MM.1S (cell line): ENCODE measurements around the gene SNN.

Experiments used
- DNase-seq: peaks from one replicate; pipeline ENCODE4 v3.0.0-alpha.2; 2015
- H2AFZ ChIP-seq: fragments of 300-600 bp; sonication (generic); 2 replicates; pipeline ENCODE4 v1.6.0; 2016; ENCODE audit warnings: antibody characterized with exemption, low read length
- H3F3A ChIP-seq: fragments of 300-600 bp; sonication (generic); 2 replicates; pipeline ENCODE4 v1.6.1; 2016; ENCODE audit warnings: mild to moderate bottlenecking, antibody characterized with exemption, low read length, moderate library complexity, mixed read lengths; ENCODE audit not compliant: insufficient read depth
- H3K27ac ChIP-seq: fragments of 300-600 bp; sonication (generic); 2 replicates; pipeline ENCODE4 v1.5.1; 2016; ENCODE audit warnings: mild to moderate bottlenecking, low read length
- H3K27me3 ChIP-seq: fragments of 300-600 bp; sonication (generic); replicated peaks from 2 replicates; pipeline ENCODE4 v1.6.0; 2016; ENCODE audit warnings: low read length; ENCODE audit not compliant: insufficient read depth
- H3K36me3 ChIP-seq: fragments of 300-600 bp; sonication (generic); replicated peaks from 2 replicates; pipeline ENCODE4 v1.6.1; 2016; ENCODE audit warnings: mild to moderate bottlenecking, low read length, mixed read lengths; ENCODE audit not compliant: insufficient read depth
- H3K4me1 ChIP-seq: fragments of 300-600 bp; sonication (generic); 2 replicates; pipeline ENCODE4 v1.6.1; 2016; ENCODE audit warnings: low read length, mixed read lengths
- H3K4me2 ChIP-seq: fragments of 300-600 bp; sonication (generic); 2 replicates; pipeline ENCODE4 v1.6.0; 2016; ENCODE audit warnings: low read depth, low read length
- H3K4me3 ChIP-seq: fragments of 300-600 bp; sonication (generic); 2 replicates; pipeline ENCODE4 v1.5.1; 2016; ENCODE audit warnings: low read length, mixed read lengths
- H3K79me2 ChIP-seq: fragments of 300-600 bp; sonication (generic); 2 replicates; pipeline ENCODE4 v1.6.1; 2016; ENCODE audit warnings: mixed run types, low read length, mixed read lengths
- H3K9ac ChIP-seq: fragments of 300-600 bp; sonication (generic); 2 replicates; pipeline ENCODE4 v1.6.1; 2016; ENCODE audit warnings: low read length, mixed read lengths
- H3K9me2 ChIP-seq: fragments of 300-600 bp; sonication (generic); replicated peaks from 2 replicates; pipeline ENCODE4 v1.6.1; 2016; ENCODE audit warnings: mild to moderate bottlenecking, low read length, mixed read lengths; ENCODE audit not compliant: insufficient read depth
- H3K9me3 ChIP-seq: fragments of 300-600 bp; sonication (generic); replicated peaks from 2 replicates; pipeline ENCODE4 v1.6.1; 2016; ENCODE audit warnings: mild to moderate bottlenecking, low read length, mixed read lengths; ENCODE audit not compliant: insufficient read depth
- H4K20me1 ChIP-seq: fragments of 300-600 bp; sonication (generic); 2 replicates; pipeline ENCODE4 v1.6.1; 2016; ENCODE audit warnings: mild to moderate bottlenecking, low read length, moderate library complexity, mixed read lengths; ENCODE audit not compliant: insufficient read depth
- EZH2 ChIP-seq: fragments of 300-600 bp; sonication (generic); optimal IDR thresholded peaks from 2 replicates; pipeline ENCODE3; 2017; ENCODE audit warnings: low read depth, mild to moderate bottlenecking, antibody characterized with exemption, low read length, mixed read lengths
- EZH2phosphoT487 ChIP-seq: fragments of 300-600 bp; sonication (generic); IDR thresholded peaks from 2 replicates; pipeline ENCODE4 v1.6.1; 2018; ENCODE audit warnings: antibody characterized with exemption, low read length
- TF ChIP-seq, protein P1 (sequence below): fragments of 300-600 bp; sonication (generic); IDR thresholded peaks from 2 replicates; pipeline ENCODE4 v1.5.1; 2016; ENCODE audit warnings: antibody characterized with exemption, low read length, mixed read lengths

SNN gene

DNA sequence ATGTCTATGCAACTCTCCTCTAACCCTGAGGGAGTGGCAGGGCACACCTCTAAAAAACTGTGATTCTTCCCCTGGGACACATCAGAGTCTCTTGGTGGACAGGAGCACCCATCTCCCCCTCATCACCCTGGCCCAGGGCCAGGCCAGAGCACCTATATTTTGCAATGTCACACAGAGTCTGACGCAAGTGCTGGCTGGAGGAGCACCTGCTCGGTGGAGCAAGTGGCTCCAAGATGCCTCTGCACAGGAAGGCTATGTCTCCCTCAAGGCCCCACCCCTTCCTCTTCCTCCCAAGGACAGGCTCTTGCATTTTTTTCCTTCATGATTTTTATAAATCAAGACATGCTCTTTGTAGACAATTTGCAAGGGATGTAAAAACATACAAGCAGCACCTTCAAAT, 13.3 kb downstream of the SNN start:
- TF ChIP-seq EZH2phosphoT487 (no peak), EZH2 (no peak)
- TF ChIP-seq, protein P1, sequence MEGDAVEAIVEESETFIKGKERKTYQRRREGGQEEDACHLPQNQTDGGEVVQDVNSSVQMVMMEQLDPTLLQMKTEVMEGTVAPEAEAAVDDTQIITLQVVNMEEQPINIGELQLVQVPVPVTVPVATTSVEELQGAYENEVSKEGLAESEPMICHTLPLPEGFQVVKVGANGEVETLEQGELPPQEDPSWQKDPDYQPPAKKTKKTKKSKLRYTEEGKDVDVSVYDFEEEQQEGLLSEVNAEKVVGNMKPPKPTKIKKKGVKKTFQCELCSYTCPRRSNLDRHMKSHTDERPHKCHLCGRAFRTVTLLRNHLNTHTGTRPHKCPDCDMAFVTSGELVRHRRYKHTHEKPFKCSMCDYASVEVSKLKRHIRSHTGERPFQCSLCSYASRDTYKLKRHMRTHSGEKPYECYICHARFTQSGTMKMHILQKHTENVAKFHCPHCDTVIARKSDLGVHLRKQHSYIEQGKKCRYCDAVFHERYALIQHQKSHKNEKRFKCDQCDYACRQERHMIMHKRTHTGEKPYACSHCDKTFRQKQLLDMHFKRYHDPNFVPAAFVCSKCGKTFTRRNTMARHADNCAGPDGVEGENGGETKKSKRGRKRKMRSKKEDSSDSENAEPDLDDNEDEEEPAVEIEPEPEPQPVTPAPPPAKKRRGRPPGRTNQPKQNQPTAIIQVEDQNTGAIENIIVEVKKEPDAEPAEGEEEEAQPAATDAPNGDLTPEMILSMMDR = no peak
- H3K27ac ChIP-seq = peak overlapping the region; percentile 92
- DNase-seq = peak; percentile 69
- H3K36me3 ChIP-seq = peaks cover 29% of the 10 kb centered on the region
- H3K79me2 ChIP-seq = peaks cover 100% of the 10 kb centered on the region
- H3K4me3 ChIP-seq = peak overlapping the region; percentile 39; the same call in 1 of the 2 replicates
- no peak overlapping the region for H2AFZ ChIP-seq
- H3K27me3 ChIP-seq = no peaks in the 10 kb centered on the region
- no peaks in the 10 kb centered on the region for H3K9me3 ChIP-seq
- peaks cover 98% of the 10 kb centered on the region for H3F3A ChIP-seq
- peak overlapping the region; percentile 66 for H3K4me2 ChIP-seq
- peak overlapping the region; percentile 72 for H3K9ac ChIP-seq
- H3K9me2 ChIP-seq = no peaks in the 10 kb centered on the region
- peaks cover 89% of the 10 kb centered on the region for H3K4me1 ChIP-seq
- H4K20me1 ChIP-seq = peaks cover 41% of the 10 kb centered on the region

DNA sequence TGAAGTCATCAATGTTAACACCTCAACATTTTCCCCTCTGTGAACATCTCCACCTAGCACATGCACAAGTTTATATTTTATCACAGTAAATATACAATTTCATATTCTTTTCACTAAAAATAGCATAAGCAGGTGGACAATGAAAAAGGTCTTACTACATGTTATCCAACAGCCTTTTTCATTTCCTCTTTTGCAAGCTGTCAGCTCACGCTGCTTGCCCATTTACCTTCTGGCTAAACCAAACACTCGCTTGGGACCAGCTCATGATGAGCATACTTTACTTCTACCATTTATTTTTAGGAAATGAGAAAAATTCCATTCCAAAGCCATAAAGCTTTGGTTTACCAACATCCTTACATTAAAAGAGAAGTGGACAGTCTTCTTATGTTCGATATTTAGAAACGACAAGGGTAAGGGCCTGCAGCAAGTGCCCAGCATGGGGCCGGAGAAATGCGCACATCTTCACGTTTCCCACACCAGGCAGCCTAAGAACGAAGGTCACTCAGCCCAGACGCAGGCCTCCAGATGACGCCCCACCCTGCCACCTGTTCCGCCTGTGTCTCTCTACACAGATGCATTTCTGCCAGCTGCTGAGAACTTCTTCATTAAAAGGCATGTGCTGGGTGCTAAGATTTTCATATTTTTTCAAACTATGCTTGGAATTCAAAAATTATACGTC, 13.9 kb downstream of the SNN start:
- Histone ChIP-seq H3K27ac (peak overlapping the region; percentile 92), H4K20me1 (peaks cover 40% of the 10 kb centered on the region), H3K4me2 (peak overlapping the region; percentile 66), H3K27me3 (no peaks in the 10 kb centered on the region), H3K9me3 (no peaks in the 10 kb centered on the region), H2AFZ (no peak overlapping the region), H3F3A (peaks cover 98% of the 10 kb centered on the region), H3K79me2 (peaks cover 100% of the 10 kb centered on the region), H3K9ac (peak overlapping the region; percentile 72), H3K4me3 (peak overlapping the region; percentile 45; the same call in 1 of the 2 replicates), H3K36me3 (peaks cover 35% of the 10 kb centered on the region), H3K4me1 (peaks cover 83% of the 10 kb centered on the region), H3K9me2 (no peaks in the 10 kb centered on the region)
- DNase-seq = peak; percentile 76
- TF ChIP-seq EZH2 (no peak), EZH2phosphoT487 (no peak)
- TF ChIP-seq, protein P1 = no peak

DNA sequence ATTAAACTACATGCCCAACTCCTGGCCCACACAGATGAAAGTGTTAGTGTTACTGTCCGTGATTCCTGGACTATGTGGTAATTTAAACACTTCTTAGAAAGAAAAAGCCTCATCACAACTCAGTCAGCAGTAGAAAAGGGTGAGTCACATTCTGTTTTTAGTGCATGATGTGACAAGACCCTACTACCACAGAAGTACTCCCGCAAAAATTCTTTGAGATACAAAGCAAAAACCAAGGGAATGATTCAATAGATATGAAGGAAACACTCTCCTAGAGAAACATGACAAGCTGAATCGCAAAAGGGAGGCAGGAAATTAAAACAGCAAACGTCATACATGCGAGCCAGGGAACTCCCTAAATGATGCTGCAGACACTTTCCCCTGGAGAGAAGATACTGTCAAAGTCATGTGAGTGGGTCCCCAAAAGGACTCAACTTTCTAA, 14.4 kb downstream of the SNN start:
- peak overlapping the region; percentile 92 for H3K27ac ChIP-seq
- no peaks in the 10 kb centered on the region for H3K27me3 ChIP-seq
- peak; percentile 64 for DNase-seq
- TF ChIP-seq EZH2phosphoT487 = no peak
- TF ChIP-seq EZH2 = no peak
- TF ChIP-seq, protein P1 = no peak
- peaks cover 98% of the 10 kb centered on the region for H3F3A ChIP-seq
- H3K4me3 ChIP-seq = peak overlapping the region; percentile 45
- H3K9ac ChIP-seq = peak overlapping the region; percentile 72
- peaks cover 36% of the 10 kb centered on the region for H4K20me1 ChIP-seq
- H3K9me2 ChIP-seq = no peaks in the 10 kb centered on the region
- H3K36me3 ChIP-seq = peaks cover 36% of the 10 kb centered on the region
- peaks cover 100% of the 10 kb centered on the region for H3K79me2 ChIP-seq
- no peak overlapping the region for H2AFZ ChIP-seq
- H3K9me3 ChIP-seq = no peaks in the 10 kb centered on the region
- peaks cover 77% of the 10 kb centered on the region for H3K4me1 ChIP-seq
- H3K4me2 ChIP-seq = peak overlapping the region; percentile 66
